22Rv1 (cell line): Measurements from ENCODE around the gene OR2T11.

Experiments
- ZFX ChIP-seq: fragments of 450-650 bp; IDR thresholded peaks from 2 replicates; pipeline ENCODE4 v1.6.1; 2017; ENCODE audit warnings: antibody characterized with exemption, borderline replicate concordance
- TF ChIP-seq, protein P1 (sequence below): fragments of 450-650 bp; IDR thresholded peaks from 2 replicates; pipeline ENCODE4 v1.5.1; 2017; ENCODE audit warnings: mild to moderate bottlenecking

DNA sequence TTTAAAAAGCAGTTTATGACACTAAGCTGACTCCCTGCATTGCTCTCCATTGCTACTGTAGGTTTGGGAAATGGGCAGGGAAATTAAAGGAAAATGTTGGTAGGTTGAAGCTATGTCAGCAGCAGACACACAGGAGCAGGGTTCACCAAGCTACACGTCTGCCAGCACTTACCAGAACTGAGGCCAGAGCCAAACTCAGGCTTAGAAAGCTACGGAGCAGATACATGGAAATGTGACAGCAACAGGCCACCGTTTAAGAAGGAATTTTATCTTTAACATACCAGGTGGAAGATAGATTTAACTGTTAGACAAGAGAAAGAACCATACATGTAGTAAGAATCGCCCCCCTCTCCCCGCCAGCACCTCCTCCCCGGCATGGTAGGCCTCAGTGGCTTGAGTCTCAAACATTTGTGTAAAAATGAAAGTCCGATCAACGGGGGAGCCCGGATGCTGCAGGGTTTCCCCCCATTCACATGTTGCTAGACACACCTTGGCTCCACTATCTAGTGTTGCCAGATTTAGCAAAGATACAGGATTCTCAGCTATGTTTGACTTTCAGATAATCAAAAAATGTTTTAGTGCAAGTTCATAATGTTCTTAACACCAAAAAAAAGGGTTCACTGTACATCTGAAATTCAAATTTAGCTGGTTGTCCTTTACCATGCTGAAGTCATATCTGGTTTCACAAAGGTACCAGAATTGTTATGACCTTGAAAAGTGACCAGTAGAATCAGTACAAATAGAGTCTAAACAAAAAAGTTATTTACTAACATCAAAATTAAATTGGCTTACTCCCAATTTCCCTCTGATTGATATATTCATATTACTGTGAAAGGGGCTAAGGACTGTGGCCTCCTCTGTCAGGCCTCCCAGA is 6.7 kb downstream of the OR2T11 start:
- TF ChIP-seq, protein P1, sequence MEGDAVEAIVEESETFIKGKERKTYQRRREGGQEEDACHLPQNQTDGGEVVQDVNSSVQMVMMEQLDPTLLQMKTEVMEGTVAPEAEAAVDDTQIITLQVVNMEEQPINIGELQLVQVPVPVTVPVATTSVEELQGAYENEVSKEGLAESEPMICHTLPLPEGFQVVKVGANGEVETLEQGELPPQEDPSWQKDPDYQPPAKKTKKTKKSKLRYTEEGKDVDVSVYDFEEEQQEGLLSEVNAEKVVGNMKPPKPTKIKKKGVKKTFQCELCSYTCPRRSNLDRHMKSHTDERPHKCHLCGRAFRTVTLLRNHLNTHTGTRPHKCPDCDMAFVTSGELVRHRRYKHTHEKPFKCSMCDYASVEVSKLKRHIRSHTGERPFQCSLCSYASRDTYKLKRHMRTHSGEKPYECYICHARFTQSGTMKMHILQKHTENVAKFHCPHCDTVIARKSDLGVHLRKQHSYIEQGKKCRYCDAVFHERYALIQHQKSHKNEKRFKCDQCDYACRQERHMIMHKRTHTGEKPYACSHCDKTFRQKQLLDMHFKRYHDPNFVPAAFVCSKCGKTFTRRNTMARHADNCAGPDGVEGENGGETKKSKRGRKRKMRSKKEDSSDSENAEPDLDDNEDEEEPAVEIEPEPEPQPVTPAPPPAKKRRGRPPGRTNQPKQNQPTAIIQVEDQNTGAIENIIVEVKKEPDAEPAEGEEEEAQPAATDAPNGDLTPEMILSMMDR: no peak
- TF ChIP-seq ZFX: no peak
